Central memory CD8-positive, alpha-beta T cell (primary cell): Measurements from ENCODE around the gene PUSL1.

Source experiments
- ATAC-seq: fragments of 150-1000 bp; cut with Tn5 transposase; replicated peaks from 2 replicates; pipeline ENCODE4 v1.10.0; 2022; ENCODE audit warnings: mild to moderate bottlenecking, moderate FRiP score, moderate number of reproducible peaks; ENCODE audit not compliant: poor library complexity, severe bottlenecking; ENCODE audit errors: extremely low read depth
- DNase-seq, 2 donors: peaks; one replicate each; pipeline ENCODE4 v3.0.0; 2021; ENCODE audit warnings: low spot score in 2 of 2
- H3K27ac Mint-ChIP-seq: one replicate; pipeline ENCODE4 v1.8.0; 2022; ENCODE audit warnings: low read depth, mild to moderate bottlenecking, moderate library complexity, mixed read lengths
- H3K27me3 Mint-ChIP-seq: one replicate; pipeline ENCODE4 v1.8.0; 2022; ENCODE audit warnings: mixed read lengths
- H3K36me3 Mint-ChIP-seq: one replicate; pipeline ENCODE4 v1.8.0; 2022; ENCODE audit warnings: mild to moderate bottlenecking, moderate library complexity, mixed read lengths; ENCODE audit not compliant: insufficient read depth
- H3K4me1 Mint-ChIP-seq: one replicate; pipeline ENCODE4 v1.8.0; 2022; ENCODE audit warnings: mixed read lengths
- H3K4me3 Mint-ChIP-seq: one replicate; pipeline ENCODE4 v1.8.0; 2022; ENCODE audit warnings: mild to moderate bottlenecking, moderate library complexity, mixed read lengths
- H3K9me3 Mint-ChIP-seq: one replicate; pipeline ENCODE4 v1.8.0; 2022; ENCODE audit warnings: mixed read lengths

Gene PUSL1

GRCh38 chr1:1303736-1304135 is 4.7 kb upstream of the PUSL1 start:
- H3K27ac Mint-ChIP-seq = no peak overlapping the region
- no peaks in the 10 kb centered on the region for H3K27me3 Mint-ChIP-seq
- no peak overlapping the region for H3K4me3 Mint-ChIP-seq
- ATAC-seq (no peak), DNase-seq (no peak)
- peaks cover 9% of the 10 kb centered on the region for H3K36me3 Mint-ChIP-seq
- no peaks in the 10 kb centered on the region for H3K9me3 Mint-ChIP-seq
- H3K4me1 Mint-ChIP-seq = peaks cover 16% of the 10 kb centered on the region

GRCh38 chr1:1304331-1305299 is 3.8 kb upstream of the PUSL1 start:
- Mint-ChIP-seq H3K4me3 (peak overlapping the region; percentile 84), H3K27me3 (no peaks in the 10 kb centered on the region), H3K27ac (no peak overlapping the region), H3K4me1 (peaks cover 16% of the 10 kb centered on the region), H3K36me3 (peaks cover 9% of the 10 kb centered on the region), H3K9me3 (no peaks in the 10 kb centered on the region)
- DNase-seq (no peak), ATAC-seq (no peak)

GRCh38 chr1:1305300-1306069 is 2.9 kb upstream of the PUSL1 start:
- H3K36me3 Mint-ChIP-seq = peaks cover 9% of the 10 kb centered on the region
- H3K27ac Mint-ChIP-seq = peak overlapping the region; percentile 88
- H3K9me3 Mint-ChIP-seq = no peaks in the 10 kb centered on the region
- peaks cover 16% of the 10 kb centered on the region for H3K4me1 Mint-ChIP-seq
- peak overlapping the region; percentile 84 for H3K4me3 Mint-ChIP-seq
- ATAC-seq (peak; percentile 44), DNase-seq (peak; percentile 49 to 62)
- H3K27me3 Mint-ChIP-seq = no peaks in the 10 kb centered on the region

- H3K27me3 Mint-ChIP-seq = no peaks in the 10 kb centered on the region
- DNase-seq (no peak), ATAC-seq (no peak)
- peaks cover 12% of the 10 kb centered on the region for H3K36me3 Mint-ChIP-seq
- no peaks in the 10 kb centered on the region for H3K9me3 Mint-ChIP-seq
- H3K27ac Mint-ChIP-seq = peak overlapping the region; percentile 88
- H3K4me3 Mint-ChIP-seq = peak overlapping the region; percentile 84
- peaks cover 16% of the 10 kb centered on the region for H3K4me1 Mint-ChIP-seq
These were observed 2.2 kb upstream of the PUSL1 start for GRCh38 chr1:1306070-1306660.

GRCh38 chr1:1306661-1307260 is 1.6 kb upstream of the PUSL1 start:
- Mint-ChIP-seq H3K36me3 (peaks cover 17% of the 10 kb centered on the region), H3K4me1 (peaks cover 16% of the 10 kb centered on the region), H3K4me3 (peak overlapping the region; percentile 84), H3K27ac (no peak overlapping the region), H3K9me3 (no peaks in the 10 kb centered on the region), H3K27me3 (no peaks in the 10 kb centered on the region)
- no peak for DNase-seq
- no peak for ATAC-seq

- Mint-ChIP-seq H3K9me3 (no peaks in the 10 kb centered on the region), H3K27me3 (no peaks in the 10 kb centered on the region), H3K36me3 (peaks cover 20% of the 10 kb centered on the region), H3K4me1 (peaks cover 16% of the 10 kb centered on the region), H3K4me3 (peak overlapping the region; percentile 84), H3K27ac (no peak overlapping the region)
- DNase-seq (no peak), ATAC-seq (no peak)
These were observed 1.0 kb upstream of the PUSL1 start for GRCh38 chr1:1307261-1307922.

- Mint-ChIP-seq H3K36me3 (peaks cover 26% of the 10 kb centered on the region), H3K4me1 (peaks cover 16% of the 10 kb centered on the region), H3K27me3 (no peaks in the 10 kb centered on the region), H3K9me3 (no peaks in the 10 kb centered on the region), H3K4me3 (peak overlapping the region; percentile 79), H3K27ac (peak overlapping the region; percentile 80)
- DNase-seq (no peak), ATAC-seq (no peak)
These were observed 406 bp downstream of the PUSL1 start for GRCh38 chr1:1308756-1309250.

GRCh38 chr1:1309251-1310108 is 1.1 kb downstream of the PUSL1 start:
- Mint-ChIP-seq H3K36me3 (peaks cover 27% of the 10 kb centered on the region), H3K4me1 (peaks cover 16% of the 10 kb centered on the region), H3K4me3 (peak overlapping the region; percentile 79), H3K9me3 (no peaks in the 10 kb centered on the region), H3K27ac (peak overlapping the region; percentile 80), H3K27me3 (no peaks in the 10 kb centered on the region)
- ATAC-seq (no peak), DNase-seq (no peak)

- ATAC-seq (no peak), DNase-seq (no peak)
- Mint-ChIP-seq H3K27me3 (no peaks in the 10 kb centered on the region), H3K4me3 (peak overlapping the region; percentile 79), H3K27ac (peak overlapping the region; percentile 32), H3K4me1 (peaks cover 16% of the 10 kb centered on the region), H3K36me3 (peaks cover 27% of the 10 kb centered on the region), H3K9me3 (no peaks in the 10 kb centered on the region)
These were observed 1.6 kb downstream of the PUSL1 start for GRCh38 chr1:1310109-1310385.

GRCh38 chr1:1310476-1311053 is 2.2 kb downstream of the PUSL1 start:
- DNase-seq (no peak), ATAC-seq (no peak)
- peak overlapping the region; percentile 32 for H3K27ac Mint-ChIP-seq
- peak overlapping the region; percentile 79 for H3K4me3 Mint-ChIP-seq
- no peaks in the 10 kb centered on the region for H3K27me3 Mint-ChIP-seq
- peaks cover 27% of the 10 kb centered on the region for H3K36me3 Mint-ChIP-seq
- no peaks in the 10 kb centered on the region for H3K9me3 Mint-ChIP-seq
- H3K4me1 Mint-ChIP-seq = peaks cover 16% of the 10 kb centered on the region
